Neural cell (in vitro differentiated cells): ENCODE measurements around the gene OS9. TPM values are rescaled to one million over a fixed set of nuclear protein-coding genes. Genes with fewer than 3 reads are reported as not detected.

Experiments used
- H2AFZ ChIP-seq: fragments of 200-600, 300-800 bp; sonication (generic), shearing (Covaris generic); 2 replicates; pipeline ENCODE4 v1.6.0; 2014; ENCODE audit warnings: low read depth, mild to moderate bottlenecking, antibody characterized with exemption, low read length, moderate library complexity
- H3F3A ChIP-seq: fragments of 200-600 bp; shearing (Covaris generic); 2 replicates; pipeline ENCODE4 v1.6.1; 2016; ENCODE audit warnings: mild to moderate bottlenecking, moderate library complexity, mixed read lengths, antibody characterized with exemption, low read length; ENCODE audit not compliant: insufficient read depth, poor library complexity, severe bottlenecking
- H3K27ac ChIP-seq: fragments of 200-600, 300-800 bp; sonication (generic), shearing (Covaris generic); 2 replicates; pipeline ENCODE4 v1.5.1; 2014; ENCODE audit warnings: mild to moderate bottlenecking, low read length, moderate library complexity
- H3K27me3 ChIP-seq: fragments of 300-800, 200-600 bp; sonication (generic), shearing (Covaris generic); 2 replicates; pipeline ENCODE4 v1.6.0; 2014; ENCODE audit warnings: mild to moderate bottlenecking, low read depth, low read length, moderate library complexity; ENCODE audit not compliant: insufficient read depth
- H3K36me3 ChIP-seq: fragments of 300-800, 200-600 bp; sonication (generic), shearing (Covaris generic); 2 replicates; pipeline ENCODE4 v1.5.1; 2014; ENCODE audit warnings: mild to moderate bottlenecking, antibody characterized with exemption, low read length, moderate library complexity; ENCODE audit not compliant: insufficient read depth
- H3K4me2 ChIP-seq: fragments of 300-800, 200-600 bp; sonication (generic), shearing (Covaris generic); 2 replicates; pipeline ENCODE4 v1.6.0; 2014; ENCODE audit warnings: mild to moderate bottlenecking, low read length
- H3K4me3 ChIP-seq: fragments of 300-800, 200-600 bp; sonication (generic), shearing (Covaris generic); 2 replicates; pipeline ENCODE4 v1.5.1; 2014; ENCODE audit warnings: mild to moderate bottlenecking, low read length, moderate library complexity
- H3K79me2 ChIP-seq: fragments of 200-600 bp; shearing (Covaris generic); replicated peaks from 2 replicates; pipeline ENCODE4 v1.6.0; 2014; ENCODE audit warnings: mild to moderate bottlenecking, low read length, moderate library complexity; ENCODE audit not compliant: insufficient read depth
- H3K9ac ChIP-seq: fragments of 300-800, 200-600 bp; sonication (generic), shearing (Covaris generic); 2 replicates; pipeline ENCODE4 v1.6.1; 2016; ENCODE audit warnings: mild to moderate bottlenecking, low read length, mixed read lengths
- H3K9me2 ChIP-seq: fragments of 200-600 bp; shearing (Covaris generic); 2 replicates; pipeline ENCODE4 v1.6.1; 2016; ENCODE audit warnings: mild to moderate bottlenecking, low read length, mixed read lengths; ENCODE audit not compliant: insufficient read depth
- H3K9me3 ChIP-seq: fragments of 200-600, 300-800 bp; sonication (generic), shearing (Covaris generic); 2 replicates; pipeline ENCODE4 v1.6.1; 2016; ENCODE audit warnings: mild to moderate bottlenecking, mixed run types, low read length, moderate library complexity, mixed read lengths
- H4K20me1 ChIP-seq: fragments of 200-600 bp; shearing (Covaris generic); 2 replicates; pipeline ENCODE4 v1.6.1; 2016; ENCODE audit warnings: mild to moderate bottlenecking, mixed run types; ENCODE audit not compliant: insufficient read depth
- EP300 ChIP-seq: fragments of 450-650 bp; conservative IDR thresholded peaks from 2 replicates; pipeline ENCODE4 v1.6.1; 2014; ENCODE audit warnings: antibody characterized with exemption, mild to moderate bottlenecking, moderate library complexity; ENCODE audit not compliant: poor library complexity, severe bottlenecking
- EZH2 ChIP-seq: fragments of 200-600, 300-800 bp; shearing (Covaris generic), sonication (generic); IDR thresholded peaks from 2 replicates; pipeline ENCODE4 v1.6.1; 2014; ENCODE audit warnings: antibody characterized with exemption, low read length, borderline replicate concordance, mild to moderate bottlenecking; ENCODE audit not compliant: insufficient read depth, poor library complexity, severe bottlenecking
- MXI1 ChIP-seq: fragments of 450-650 bp; conservative IDR thresholded peaks from 2 replicates; pipeline ENCODE4 v1.6.1; 2014; ENCODE audit warnings: antibody characterized with exemption, mild to moderate bottlenecking; ENCODE audit not compliant: poor library complexity, severe bottlenecking
- POLR2AphosphoS5 ChIP-seq: IDR thresholded peaks from 2 replicates; pipeline ENCODE4 v1.6.1; 2012
- RAD21 ChIP-seq: fragments of 450-650 bp; conservative IDR thresholded peaks from 2 replicates; pipeline ENCODE4 v1.6.1; 2014; ENCODE audit warnings: antibody characterized with exemption, mild to moderate bottlenecking, moderate library complexity
- SMC3 ChIP-seq: fragments of 450-650 bp; conservative IDR thresholded peaks from 2 replicates; pipeline ENCODE4 v1.6.1; 2014; ENCODE audit warnings: antibody characterized with exemption, mild to moderate bottlenecking, moderate library complexity; ENCODE audit not compliant: poor library complexity
- TAF1 ChIP-seq: IDR thresholded peaks from 2 replicates; pipeline ENCODE4 v1.6.1; 2012; ENCODE audit warnings: low read depth
- polyA plus RNA-seq: library from polyadenylated mRNA; depleted of rRNA; stranded (reverse); fragments of >200 nt; gene quantifications from 2 replicates; pipeline ENCODE4 v1.2.3, GENCODE V29; 2014
- TF ChIP-seq, protein P1 (sequence below): fragments of 450-650 bp; IDR thresholded peaks from 2 replicates; pipeline ENCODE4 v1.5.1; 2014; ENCODE audit warnings: antibody characterized with exemption, mild to moderate bottlenecking, moderate library complexity; ENCODE audit not compliant: poor library complexity, severe bottlenecking
- TF ChIP-seq, protein P2 (sequence below): IDR thresholded peaks from 2 replicates; pipeline ENCODE4 v1.6.1; 2012; ENCODE audit warnings: borderline replicate concordance

Gene OS9
- polyA plus RNA-seq, 1 donor from 2014 or later, result 248 TPM

DNA sequence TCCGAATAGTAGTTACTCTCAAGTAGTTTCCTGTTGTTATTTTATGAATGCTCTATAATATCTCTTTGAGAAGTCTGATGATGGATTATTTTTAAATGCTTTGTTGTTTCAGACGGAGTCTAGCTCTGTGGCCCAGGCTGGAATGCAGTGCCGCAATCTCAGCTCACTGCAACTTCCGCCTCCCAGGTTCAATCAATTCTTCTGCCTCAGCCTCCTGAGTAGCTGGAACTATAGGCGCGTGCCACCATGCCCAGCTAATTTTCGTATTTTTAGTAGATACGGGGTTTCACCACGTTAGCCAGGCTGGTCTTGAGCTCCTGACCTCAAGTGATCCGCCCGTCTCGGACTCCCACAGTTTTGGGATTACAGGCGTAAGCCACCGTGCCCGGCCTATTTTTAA, 1.4 kb upstream of the OS9 start (continued):
- TF ChIP-seq SMC3, result no peak
- no peak for TF ChIP-seq POLR2AphosphoS5
- TF ChIP-seq RAD21, result no peak

DNA sequence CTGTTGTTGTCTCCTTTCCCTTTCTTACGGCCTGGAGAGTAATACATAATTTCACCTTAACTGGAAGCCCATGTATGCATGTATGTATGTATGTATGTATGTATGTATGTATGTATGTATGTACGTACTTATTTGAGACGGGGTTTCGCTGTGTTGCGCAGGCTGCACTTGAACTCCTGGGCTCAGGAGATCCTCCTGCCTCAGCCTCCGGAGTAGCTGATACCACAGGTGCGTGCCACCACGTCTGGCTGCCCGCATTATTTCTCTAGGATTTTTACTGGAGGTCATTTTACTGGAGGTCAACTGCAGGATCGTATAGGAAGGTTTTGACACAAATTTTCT, 644 bp upstream of the OS9 start:
- peaks cover 4% of the 10 kb centered on the region for H3K36me3 ChIP-seq
- no peaks in the 10 kb centered on the region for H3K9me2 ChIP-seq
- no peaks in the 10 kb centered on the region for H3K27me3 ChIP-seq
- H3F3A ChIP-seq, result peaks cover 5% of the 10 kb centered on the region
- H3K4me3 ChIP-seq, result peak overlapping the region; percentile 78
- no peaks in the 10 kb centered on the region for H3K9me3 ChIP-seq
- H3K27ac ChIP-seq, result no peak overlapping the region
- H3K9ac ChIP-seq, result no peak overlapping the region
- no peak overlapping the region for H3K4me2 ChIP-seq
- no peak overlapping the region for H2AFZ ChIP-seq
- H3K79me2 ChIP-seq, result peaks cover 10% of the 10 kb centered on the region
- TF ChIP-seq, protein P1, sequence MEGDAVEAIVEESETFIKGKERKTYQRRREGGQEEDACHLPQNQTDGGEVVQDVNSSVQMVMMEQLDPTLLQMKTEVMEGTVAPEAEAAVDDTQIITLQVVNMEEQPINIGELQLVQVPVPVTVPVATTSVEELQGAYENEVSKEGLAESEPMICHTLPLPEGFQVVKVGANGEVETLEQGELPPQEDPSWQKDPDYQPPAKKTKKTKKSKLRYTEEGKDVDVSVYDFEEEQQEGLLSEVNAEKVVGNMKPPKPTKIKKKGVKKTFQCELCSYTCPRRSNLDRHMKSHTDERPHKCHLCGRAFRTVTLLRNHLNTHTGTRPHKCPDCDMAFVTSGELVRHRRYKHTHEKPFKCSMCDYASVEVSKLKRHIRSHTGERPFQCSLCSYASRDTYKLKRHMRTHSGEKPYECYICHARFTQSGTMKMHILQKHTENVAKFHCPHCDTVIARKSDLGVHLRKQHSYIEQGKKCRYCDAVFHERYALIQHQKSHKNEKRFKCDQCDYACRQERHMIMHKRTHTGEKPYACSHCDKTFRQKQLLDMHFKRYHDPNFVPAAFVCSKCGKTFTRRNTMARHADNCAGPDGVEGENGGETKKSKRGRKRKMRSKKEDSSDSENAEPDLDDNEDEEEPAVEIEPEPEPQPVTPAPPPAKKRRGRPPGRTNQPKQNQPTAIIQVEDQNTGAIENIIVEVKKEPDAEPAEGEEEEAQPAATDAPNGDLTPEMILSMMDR, result no peak
- TF ChIP-seq MXI1 (no peak), TAF1 (no peak), POLR2AphosphoS5 (no peak), EZH2 (no peak), RAD21 (no peak), EP300 (no peak), SMC3 (no peak)
- TF ChIP-seq, protein P2, sequence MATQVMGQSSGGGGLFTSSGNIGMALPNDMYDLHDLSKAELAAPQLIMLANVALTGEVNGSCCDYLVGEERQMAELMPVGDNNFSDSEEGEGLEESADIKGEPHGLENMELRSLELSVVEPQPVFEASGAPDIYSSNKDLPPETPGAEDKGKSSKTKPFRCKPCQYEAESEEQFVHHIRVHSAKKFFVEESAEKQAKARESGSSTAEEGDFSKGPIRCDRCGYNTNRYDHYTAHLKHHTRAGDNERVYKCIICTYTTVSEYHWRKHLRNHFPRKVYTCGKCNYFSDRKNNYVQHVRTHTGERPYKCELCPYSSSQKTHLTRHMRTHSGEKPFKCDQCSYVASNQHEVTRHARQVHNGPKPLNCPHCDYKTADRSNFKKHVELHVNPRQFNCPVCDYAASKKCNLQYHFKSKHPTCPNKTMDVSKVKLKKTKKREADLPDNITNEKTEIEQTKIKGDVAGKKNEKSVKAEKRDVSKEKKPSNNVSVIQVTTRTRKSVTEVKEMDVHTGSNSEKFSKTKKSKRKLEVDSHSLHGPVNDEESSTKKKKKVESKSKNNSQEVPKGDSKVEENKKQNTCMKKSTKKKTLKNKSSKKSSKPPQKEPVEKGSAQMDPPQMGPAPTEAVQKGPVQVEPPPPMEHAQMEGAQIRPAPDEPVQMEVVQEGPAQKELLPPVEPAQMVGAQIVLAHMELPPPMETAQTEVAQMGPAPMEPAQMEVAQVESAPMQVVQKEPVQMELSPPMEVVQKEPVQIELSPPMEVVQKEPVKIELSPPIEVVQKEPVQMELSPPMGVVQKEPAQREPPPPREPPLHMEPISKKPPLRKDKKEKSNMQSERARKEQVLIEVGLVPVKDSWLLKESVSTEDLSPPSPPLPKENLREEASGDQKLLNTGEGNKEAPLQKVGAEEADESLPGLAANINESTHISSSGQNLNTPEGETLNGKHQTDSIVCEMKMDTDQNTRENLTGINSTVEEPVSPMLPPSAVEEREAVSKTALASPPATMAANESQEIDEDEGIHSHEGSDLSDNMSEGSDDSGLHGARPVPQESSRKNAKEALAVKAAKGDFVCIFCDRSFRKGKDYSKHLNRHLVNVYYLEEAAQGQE, result no peak
- H4K20me1 ChIP-seq, result no peaks in the 10 kb centered on the region

DNA sequence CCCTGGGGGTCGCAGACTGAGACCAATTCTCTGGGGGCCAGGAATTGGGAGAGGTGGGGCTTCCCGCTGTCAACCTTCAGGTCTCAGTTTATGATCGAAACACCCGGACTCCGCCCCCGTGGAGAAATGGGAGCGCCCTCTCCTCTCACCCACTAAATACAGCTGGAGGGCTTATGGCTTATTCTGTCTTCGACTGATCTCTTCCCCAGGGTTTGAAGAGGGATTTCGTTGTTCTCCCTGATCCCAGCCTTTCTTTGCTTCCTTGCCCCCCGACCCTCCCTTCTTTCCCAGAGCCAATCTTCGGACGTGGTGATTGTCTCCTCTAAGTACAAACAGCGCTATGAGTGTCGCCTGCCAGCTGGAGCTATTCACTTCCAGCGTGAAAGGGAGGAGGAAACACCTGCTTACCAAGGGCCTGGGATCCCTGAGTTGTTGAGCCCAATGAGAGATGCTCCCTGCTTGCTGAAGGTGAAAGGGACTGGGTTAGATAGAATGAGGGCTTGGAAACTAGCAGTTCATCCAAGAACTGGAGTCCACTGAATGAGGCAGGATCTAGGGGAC, 607 bp downstream of the OS9 start:
- Histone ChIP-seq H3K27ac (peak overlapping the region; percentile 82), H3K9me2 (no peaks in the 10 kb centered on the region)

More for the DNA sequence above, 607 bp downstream of the OS9 start:
- TF ChIP-seq SMC3 (no peak), TAF1 (no peak), MXI1 (no peak), RAD21 (no peak), POLR2AphosphoS5 (no peak), EP300 (no peak), EZH2 (no peak)
- TF ChIP-seq, protein P2, result no peak
- TF ChIP-seq, protein P1, result no peak
- Histone ChIP-seq H3K4me2 (peak overlapping the region; percentile 98), H3K79me2 (peaks cover 10% of the 10 kb centered on the region), H3K9me3 (no peaks in the 10 kb centered on the region), H3K36me3 (peaks cover 4% of the 10 kb centered on the region), H3K27me3 (no peaks in the 10 kb centered on the region), H3F3A (peaks cover 5% of the 10 kb centered on the region), H3K9ac (peak overlapping the region; percentile 79), H3K4me3 (peak overlapping the region; percentile 78), H2AFZ (peak overlapping the region; percentile 96), H4K20me1 (no peaks in the 10 kb centered on the region)
